ENCODE data around the gene CAPN5. TPM values are rescaled to one million over a fixed set of nuclear protein-coding genes. Genes with fewer than 3 reads are reported as not detected.

Gene CAPN5
- total and polyA plus RNA-seq, 2 experiments from 2014 or later: 18.3 to 22.4 TPM

GRCh38 chr11:77049026-77049425 is 17.7 kb upstream of the CAPN5 start:
- H3K4me1 ChIP-seq (ENCODE audit: insufficient read depth): no peaks in the 10 kb centered on the region; the same call in 1 of the 2 replicates
- no peaks in the 10 kb centered on the region for H3K79me2 ChIP-seq (ENCODE audit: insufficient read depth)
- no peak overlapping the region for H3K4me3 ChIP-seq
- no peak overlapping the region for H3K27ac ChIP-seq
- WGBS, 2 experiments (ENCODE audit: low coverage in 1 of 2, low lambda C conversion rate in 2 of 2, missing lambda C conversion rate in 2 of 2): 61 to 62% methylated on average over 6 of the region's 6 CpGs
- no peaks in the 10 kb centered on the region for H3K9me2 ChIP-seq (ENCODE audit: insufficient read depth)
- no peak overlapping the region for H3K9ac ChIP-seq
- in situ Hi-C loops (cut with MboI): no loop called here
- H3K27me3 ChIP-seq (replicated peaks; ENCODE audit: insufficient read depth): no peaks in the 10 kb centered on the region
- TF ChIP-seq EZH2phosphoT487 (IDR thresholded peaks at IDR 0.05; ENCODE audit: insufficient read depth, low read depth) (no peak), EZH2 (IDR thresholded peaks at IDR 0.05; ENCODE audit: insufficient read depth, poor library complexity, severe bottlenecking) (no peak)
- H2AFZ ChIP-seq: no peak overlapping the region
- no peak for DNase-seq
- peaks cover 6% of the 10 kb centered on the region; the same call in 1 of the 2 replicates for H3F3A ChIP-seq (ENCODE audit: insufficient read depth)
- H3K36me3 ChIP-seq (ENCODE audit: low read depth): no peaks in the 10 kb centered on the region
- H4K20me1 ChIP-seq (ENCODE audit: insufficient read depth): no peaks in the 10 kb centered on the region
- H3K4me2 ChIP-seq (ENCODE audit: unreplicated experiment): no peak overlapping the region
- H3K9me3 ChIP-seq (ENCODE audit: low read depth): no peaks in the 10 kb centered on the region

- WGBS, 2 experiments (ENCODE audit: low coverage in 1 of 2, low lambda C conversion rate in 2 of 2, missing lambda C conversion rate in 2 of 2): 87 to 90% methylated on average over 3 of the region's 3 CpGs
- H3K27me3 ChIP-seq (replicated peaks; ENCODE audit: insufficient read depth): no peaks in the 10 kb centered on the region
- H3K4me3 ChIP-seq: no peak overlapping the region
- no peaks in the 10 kb centered on the region for H3K9me2 ChIP-seq (ENCODE audit: insufficient read depth)
- in situ Hi-C loops (cut with MboI): no loop called here
- H3K9me3 ChIP-seq (ENCODE audit: low read depth): no peaks in the 10 kb centered on the region
- TF ChIP-seq EZH2phosphoT487 (IDR thresholded peaks at IDR 0.05; ENCODE audit: insufficient read depth, low read depth) (no peak), EZH2 (IDR thresholded peaks at IDR 0.05; ENCODE audit: insufficient read depth, poor library complexity, severe bottlenecking) (no peak)
- H3K9ac ChIP-seq: no peak overlapping the region
- no peak overlapping the region for H3K27ac ChIP-seq
- H2AFZ ChIP-seq: no peak overlapping the region
- H4K20me1 ChIP-seq (ENCODE audit: insufficient read depth): no peaks in the 10 kb centered on the region
- H3K4me2 ChIP-seq (ENCODE audit: unreplicated experiment): no peak overlapping the region
- no peaks in the 10 kb centered on the region for H3K36me3 ChIP-seq (ENCODE audit: low read depth)
- H3K4me1 ChIP-seq (ENCODE audit: insufficient read depth): no peaks in the 10 kb centered on the region
- peaks cover 2% of the 10 kb centered on the region; the same call in 1 of the 2 replicates for H3F3A ChIP-seq (ENCODE audit: insufficient read depth)
- no peak for DNase-seq
- no peaks in the 10 kb centered on the region for H3K79me2 ChIP-seq (ENCODE audit: insufficient read depth)
Observed at GRCh38 chr11:77051511-77051910, 15.3 kb upstream of the CAPN5 start.

GRCh38 chr11:77052518-77052917 is 14.3 kb upstream of the CAPN5 start:
- Histone ChIP-seq H3F3A (ENCODE audit: insufficient read depth) (no peaks in the 10 kb centered on the region), H3K79me2 (ENCODE audit: insufficient read depth) (no peaks in the 10 kb centered on the region), H3K4me3 (no peak overlapping the region), H3K9me2 (ENCODE audit: insufficient read depth) (no peaks in the 10 kb centered on the region), H3K27me3 (replicated peaks; ENCODE audit: insufficient read depth) (no peaks in the 10 kb centered on the region), H2AFZ (no peak overlapping the region), H4K20me1 (ENCODE audit: insufficient read depth) (no peaks in the 10 kb centered on the region), H3K9me3 (ENCODE audit: low read depth) (no peaks in the 10 kb centered on the region), H3K4me2 (ENCODE audit: unreplicated experiment) (no peak overlapping the region), H3K4me1 (ENCODE audit: insufficient read depth) (no peaks in the 10 kb centered on the region), H3K27ac (no peak overlapping the region), H3K36me3 (ENCODE audit: low read depth) (no peaks in the 10 kb centered on the region), H3K9ac (no peak overlapping the region)
- 60 to 66% methylated on average over 5 to 7 of the region's 7 CpGs for WGBS, 2 experiments (ENCODE audit: low coverage in 1 of 2, low lambda C conversion rate in 2 of 2, missing lambda C conversion rate in 2 of 2)
- TF ChIP-seq EZH2phosphoT487 (IDR thresholded peaks at IDR 0.05; ENCODE audit: insufficient read depth, low read depth): no peak
- no peak for TF ChIP-seq EZH2 (IDR thresholded peaks at IDR 0.05; ENCODE audit: insufficient read depth, poor library complexity, severe bottlenecking)
- no peak for DNase-seq
- in situ Hi-C loops (cut with MboI): no loop called here

GRCh38 chr11:77053217-77054015 is 13.4 kb upstream of the CAPN5 start:
- H3K9ac ChIP-seq: no peak overlapping the region
- no peak overlapping the region for H2AFZ ChIP-seq
- no peaks in the 10 kb centered on the region for H3K36me3 ChIP-seq (ENCODE audit: low read depth)
- H3K4me1 ChIP-seq (ENCODE audit: insufficient read depth): no peaks in the 10 kb centered on the region
- 67 to 69% methylated on average over 14 of the region's 14 CpGs for WGBS, 2 experiments (ENCODE audit: low coverage in 1 of 2, low lambda C conversion rate in 2 of 2, missing lambda C conversion rate in 2 of 2)
- no peak overlapping the region for H3K4me2 ChIP-seq (ENCODE audit: unreplicated experiment)
- H4K20me1 ChIP-seq (ENCODE audit: insufficient read depth): no peaks in the 10 kb centered on the region
- H3K27me3 ChIP-seq (replicated peaks; ENCODE audit: insufficient read depth): no peaks in the 10 kb centered on the region
- H3F3A ChIP-seq (ENCODE audit: insufficient read depth): no peaks in the 10 kb centered on the region
- H3K79me2 ChIP-seq (ENCODE audit: insufficient read depth): no peaks in the 10 kb centered on the region
- DNase-seq: no peak
- H3K4me3 ChIP-seq: no peak overlapping the region
- in situ Hi-C loops (cut with MboI): no loop called here
- no peak overlapping the region for H3K27ac ChIP-seq
- TF ChIP-seq EZH2 (IDR thresholded peaks at IDR 0.05; ENCODE audit: insufficient read depth, poor library complexity, severe bottlenecking) (no peak), EZH2phosphoT487 (IDR thresholded peaks at IDR 0.05; ENCODE audit: insufficient read depth, low read depth) (no peak)
- H3K9me2 ChIP-seq (ENCODE audit: insufficient read depth): no peaks in the 10 kb centered on the region
- no peaks in the 10 kb centered on the region for H3K9me3 ChIP-seq (ENCODE audit: low read depth)
